ENCODE measurements around the gene BCOR.

- TF ChIP-seq CTCF (conservative IDR thresholded peaks at IDR 0.05 in 1 of 2, IDR thresholded peaks at IDR 0.05 in 1 of 2; ENCODE audit: extremely low read depth in 1 of 2, insufficient read depth in 1 of 2, low read depth in 1 of 2, low read length in 2 of 2), result no peak
- TF ChIP-seq EZH2 (IDR thresholded peaks at IDR 0.05; ENCODE audit: borderline replicate concordance, low read length), result no peak
Observed at GRCh38 chrX:40007131-40007755, 90.5 kb downstream of the BCOR start.
